AG04449 (cell line): ENCODE data around the gene GNG8.

Experiments used
- CTCF ChIA-PET: fragments of 350-600 bp; formaldehyde crosslinking; extraction: SDS; loops from one replicate; lab custom pipeline; 2021; ENCODE audit warnings: antibody characterized with exemption; lab: Yijun Ruan, JAX
- POLR2A ChIA-PET: fragments of 400-600, 350-600 bp; formaldehyde crosslinking; extraction: SDS; loops from one replicate; lab custom pipeline; 2020; ENCODE audit warnings: antibody characterized with exemption, inconsistent platforms; lab: Yijun Ruan, JAX
- DNase-seq: peaks from one replicate; pipeline ENCODE4 v3.0.0-alpha.2; 2010; ENCODE audit warnings: low read depth, low spot score
- H3K4me3 ChIP-seq: 2 replicates; pipeline ENCODE4 v1.5.1; 2011; ENCODE audit warnings: low read depth, mild to moderate bottlenecking, control low read depth, low read length
- TF ChIP-seq, protein P1 (sequence below): IDR thresholded peaks from one replicate; pipeline ENCODE4 v1.5.1; 2011; ENCODE audit warnings: mild to moderate bottlenecking, moderate library complexity, low read length, control low read depth, inconsistent platforms; ENCODE audit not compliant: insufficient read depth; ENCODE audit errors: missing control alignments

The GNG8 gene

DNA sequence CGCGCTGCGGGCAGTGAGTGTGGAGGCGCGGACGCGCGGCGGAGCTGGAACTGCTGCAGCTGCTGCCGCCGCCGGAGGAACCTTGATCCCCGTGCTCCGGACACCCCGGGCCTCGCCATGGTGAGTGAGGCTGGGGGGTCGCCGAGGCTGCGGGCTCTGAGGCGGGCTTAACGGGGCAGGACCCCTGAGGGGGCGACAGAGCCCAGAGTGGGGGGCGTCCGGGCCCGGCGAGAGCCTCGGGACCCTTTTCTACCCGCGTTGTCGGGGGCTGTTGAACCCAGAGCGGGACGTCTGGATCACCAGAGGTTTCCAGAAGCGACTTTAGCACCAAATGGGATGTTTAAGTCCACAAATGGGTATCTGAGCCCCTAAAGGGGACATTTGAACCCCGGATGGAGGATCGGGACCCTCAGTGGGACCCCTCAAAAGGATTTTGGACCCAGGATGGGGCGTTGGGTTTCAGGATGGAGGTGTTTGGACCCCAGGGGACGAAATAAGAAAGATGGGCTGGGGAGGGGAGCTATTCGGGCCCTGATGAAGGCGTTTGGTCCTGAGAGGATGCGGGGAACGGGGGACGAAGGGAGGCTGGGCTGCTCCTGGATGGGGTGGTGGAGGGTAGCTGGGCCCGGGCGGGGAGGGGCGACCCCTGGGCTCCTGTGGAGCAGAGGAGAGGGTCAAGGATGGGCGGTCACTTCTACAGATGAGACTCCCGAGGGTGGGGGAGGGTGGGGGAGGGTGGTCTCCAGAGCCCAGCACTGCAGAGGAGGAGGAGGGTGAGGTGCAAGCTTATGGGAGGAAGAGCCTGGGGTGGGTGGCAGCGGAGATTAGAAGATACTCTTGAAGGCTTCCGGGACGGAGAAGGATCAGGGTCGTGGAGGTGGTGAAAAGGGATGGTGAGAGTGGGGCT, 34.4 kb downstream of the GNG8 start, which contains the start of gene CALM3:
Gene CALM3 (plus strand): TSS at position 13 of the 907 bp plus-strand sequence. CDS start 105 bp downstream, at position 118.
- CTCF ChIA-PET: interaction anchor here (0.8 to 9.1 kb wide), 9 partner anchors 12 to 205 kb away, joined by 3 to 117 read pairs (median 4); partner anchors contain the start of gene DACT3
- TF ChIP-seq, protein P1, sequence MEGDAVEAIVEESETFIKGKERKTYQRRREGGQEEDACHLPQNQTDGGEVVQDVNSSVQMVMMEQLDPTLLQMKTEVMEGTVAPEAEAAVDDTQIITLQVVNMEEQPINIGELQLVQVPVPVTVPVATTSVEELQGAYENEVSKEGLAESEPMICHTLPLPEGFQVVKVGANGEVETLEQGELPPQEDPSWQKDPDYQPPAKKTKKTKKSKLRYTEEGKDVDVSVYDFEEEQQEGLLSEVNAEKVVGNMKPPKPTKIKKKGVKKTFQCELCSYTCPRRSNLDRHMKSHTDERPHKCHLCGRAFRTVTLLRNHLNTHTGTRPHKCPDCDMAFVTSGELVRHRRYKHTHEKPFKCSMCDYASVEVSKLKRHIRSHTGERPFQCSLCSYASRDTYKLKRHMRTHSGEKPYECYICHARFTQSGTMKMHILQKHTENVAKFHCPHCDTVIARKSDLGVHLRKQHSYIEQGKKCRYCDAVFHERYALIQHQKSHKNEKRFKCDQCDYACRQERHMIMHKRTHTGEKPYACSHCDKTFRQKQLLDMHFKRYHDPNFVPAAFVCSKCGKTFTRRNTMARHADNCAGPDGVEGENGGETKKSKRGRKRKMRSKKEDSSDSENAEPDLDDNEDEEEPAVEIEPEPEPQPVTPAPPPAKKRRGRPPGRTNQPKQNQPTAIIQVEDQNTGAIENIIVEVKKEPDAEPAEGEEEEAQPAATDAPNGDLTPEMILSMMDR: no peak
- peak within 1 kb of the TSS; percentile 89 for H3K4me3 ChIP-seq
- POLR2A ChIA-PET: interaction anchor here (0.6 to 2.5 kb wide), 7 partner anchors 10 to 128 kb away, joined by 3 to 15 read pairs (median 4); partner anchors contain the start of genes DACT3 and PTGIR
- DNase-seq: no peak

DNA sequence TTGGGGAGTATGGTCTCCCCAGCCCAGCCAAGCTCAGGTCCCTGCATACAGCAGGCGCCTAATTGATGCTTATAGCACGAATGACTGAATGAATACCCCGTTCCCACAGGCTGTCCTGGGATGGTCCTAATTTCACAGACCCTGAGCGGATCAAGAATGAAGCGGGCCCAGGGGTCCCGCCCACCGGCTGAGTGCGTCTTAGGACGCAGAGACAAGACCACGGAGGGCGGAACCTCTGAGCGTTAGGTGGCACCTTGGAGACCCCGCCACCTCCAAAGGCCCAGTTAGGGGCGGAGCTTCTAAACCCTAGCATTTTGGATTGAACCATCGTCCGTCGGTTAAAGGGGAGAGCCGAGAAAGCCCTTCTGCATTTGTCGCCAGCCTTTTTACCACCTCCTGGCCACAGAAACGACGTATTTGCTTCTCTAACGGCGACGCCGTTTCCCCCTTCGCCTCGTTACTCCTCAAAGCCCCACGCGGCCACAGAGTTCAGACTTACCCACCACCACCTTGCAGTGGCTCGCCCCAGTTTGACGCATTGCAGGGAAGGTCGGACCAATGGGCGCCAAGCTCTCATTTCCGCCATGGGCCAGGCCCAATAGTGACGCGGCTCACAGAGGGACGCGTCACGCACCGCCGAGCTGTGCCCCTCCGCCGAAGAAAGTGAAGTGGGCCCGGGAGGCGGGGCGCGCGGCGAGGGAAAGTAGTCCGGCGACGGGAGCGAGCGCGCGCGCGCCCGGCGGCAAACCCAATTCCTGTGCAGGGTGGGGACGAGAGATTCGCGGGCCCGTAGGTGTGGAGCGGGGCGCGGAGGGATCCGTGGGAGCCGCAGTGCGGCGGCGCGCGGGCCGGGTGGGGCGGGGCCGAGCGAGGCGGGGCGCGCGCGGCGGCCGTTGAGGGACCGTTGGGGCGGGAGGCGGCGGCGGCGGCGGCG, 35.4 kb downstream of the GNG8 start:
- TF ChIP-seq, protein P1: no peak
- DNase-seq: peak; percentile 84
- CTCF ChIA-PET: interaction anchor here (0.6 to 9.1 kb wide), 7 partner anchors 8 to 204 kb away, joined by 3 to 117 read pairs (median 9); partner anchors contain the start of gene DACT3
- peak overlapping the region; percentile 89 for H3K4me3 ChIP-seq
- POLR2A ChIA-PET: interaction anchor here (0.6 to 2.5 kb wide), 13 partner anchors 11 to 584 kb away, joined by 3 to 15 read pairs (median 3); partner anchors contain the start of genes DACT3, HIF3A and PTGIR

DNA sequence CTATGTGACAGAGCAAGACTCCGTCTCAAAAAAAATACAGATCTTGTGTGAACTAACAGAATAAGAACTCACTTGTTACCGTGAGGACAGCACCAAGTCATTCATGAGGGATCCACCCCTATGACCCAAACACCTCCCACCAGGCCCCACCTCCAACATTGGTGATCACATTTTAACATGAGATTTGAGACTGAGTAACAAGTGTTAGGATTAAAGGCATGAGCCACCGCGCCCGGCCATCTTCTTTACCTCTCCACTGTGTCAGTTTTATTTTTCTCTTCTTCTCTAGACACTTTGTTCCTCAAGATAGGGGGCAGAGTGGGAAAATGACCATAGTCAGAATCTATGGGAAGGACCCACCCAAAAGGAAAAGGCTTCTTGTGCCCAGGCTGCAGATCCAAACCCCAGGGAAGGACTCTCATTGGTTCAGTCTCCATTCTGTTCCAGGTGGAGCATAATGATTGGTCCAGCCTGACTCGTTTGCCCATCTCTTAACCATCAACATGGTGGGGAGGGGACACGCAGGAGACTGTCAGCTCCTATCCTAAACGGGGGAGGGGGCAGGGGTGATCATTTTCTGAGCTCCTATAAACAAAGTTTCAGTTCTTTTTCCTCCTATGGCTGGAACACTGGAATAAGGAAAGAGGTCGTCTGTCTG, 36.2 kb downstream of the GNG8 start:
- POLR2A ChIA-PET: interaction anchor here (0.6 to 2.5 kb wide), 7 partner anchors 12 to 583 kb away, joined by 3 to 15 read pairs (median 3); partner anchors contain the start of genes DACT3 and PTGIR
- no peak for DNase-seq
- H3K4me3 ChIP-seq: peak overlapping the region; percentile 75
- TF ChIP-seq, protein P1: no peak
- CTCF ChIA-PET: interaction anchor here (0.6 to 9.1 kb wide), 7 partner anchors 9 to 204 kb away, joined by 3 to 117 read pairs (median 9); partner anchors contain the start of gene DACT3

DNA sequence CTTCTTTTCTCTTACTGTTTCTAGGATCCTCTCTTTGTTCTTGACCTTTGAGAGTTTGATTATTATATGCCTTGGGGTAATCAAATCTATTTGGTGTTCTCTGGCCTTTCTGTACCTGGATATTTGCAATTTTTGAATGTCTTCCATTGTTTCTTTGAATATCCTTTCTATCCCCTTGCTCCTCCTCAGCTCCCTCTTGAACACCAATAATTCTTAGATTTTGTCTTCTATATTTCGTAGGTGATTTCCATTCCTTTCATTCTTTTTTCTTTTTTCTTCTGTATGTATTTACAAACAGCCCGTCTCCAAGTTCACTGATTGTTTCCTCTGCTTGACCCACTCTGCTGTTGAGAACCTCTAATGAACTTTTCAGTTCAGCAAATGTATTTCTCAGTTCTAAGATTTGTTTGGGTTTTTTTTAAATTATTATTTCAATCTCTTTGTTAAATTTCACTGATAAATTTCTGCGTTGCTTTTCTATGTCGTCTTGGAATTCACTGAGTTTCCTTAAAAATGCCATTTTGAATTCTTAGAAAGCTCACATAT, 37.6 kb downstream of the GNG8 start:
- CTCF ChIA-PET: interaction anchor here (1.9 to 9.1 kb wide), 5 partner anchors 15 to 69 kb away, joined by 5 to 117 read pairs (median 9); no protein-coding TSS in a partner anchor

DNA sequence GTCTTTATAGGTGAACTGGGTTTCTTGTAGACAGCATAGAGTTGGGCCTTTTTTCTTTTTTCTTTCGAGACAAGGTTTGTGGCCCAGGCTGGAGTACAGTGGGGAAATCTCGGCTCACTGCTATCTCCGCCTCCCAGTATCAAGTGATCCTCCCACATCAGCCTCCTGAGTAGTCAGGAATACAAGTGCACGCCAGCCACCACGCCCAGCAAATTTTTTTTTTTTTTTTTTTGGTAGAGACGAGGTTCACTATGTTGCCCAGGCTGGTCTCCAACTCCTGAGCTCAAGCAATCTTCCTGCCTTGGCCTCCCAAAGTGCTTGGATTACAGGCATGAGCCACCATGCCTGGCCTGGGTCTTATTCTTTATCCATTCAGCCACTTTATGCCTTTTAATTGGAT, 40.0 kb downstream of the GNG8 start:
- DNase-seq: no peak

More for the DNA sequence above, 37.6 kb downstream of the GNG8 start:
- POLR2A ChIA-PET: no interaction called here
- TF ChIP-seq, protein P1: no peak
- no peak for DNase-seq
- no peak overlapping the region for H3K4me3 ChIP-seq

More for the DNA sequence above, 40.0 kb downstream of the GNG8 start:
- ChIA-PET CTCF (interaction anchor here (1.5 to 3.2 kb wide), 4 partner anchors 12 to 518 kb away, joined by 3 to 11 read pairs (median 6); no protein-coding TSS in a partner anchor), POLR2A (no interaction called here)
- no peak overlapping the region for H3K4me3 ChIP-seq
- TF ChIP-seq, protein P1: no peak
